Measurements from ENCODE around the gene ACSL5. TPM values are rescaled to one million over a fixed set of nuclear protein-coding genes. Genes with fewer than 3 reads are reported as not detected.

The ACSL5 gene
- total RNA-seq, 1 donor = 2.6 TPM

- TF ChIP-seq, protein P1, sequence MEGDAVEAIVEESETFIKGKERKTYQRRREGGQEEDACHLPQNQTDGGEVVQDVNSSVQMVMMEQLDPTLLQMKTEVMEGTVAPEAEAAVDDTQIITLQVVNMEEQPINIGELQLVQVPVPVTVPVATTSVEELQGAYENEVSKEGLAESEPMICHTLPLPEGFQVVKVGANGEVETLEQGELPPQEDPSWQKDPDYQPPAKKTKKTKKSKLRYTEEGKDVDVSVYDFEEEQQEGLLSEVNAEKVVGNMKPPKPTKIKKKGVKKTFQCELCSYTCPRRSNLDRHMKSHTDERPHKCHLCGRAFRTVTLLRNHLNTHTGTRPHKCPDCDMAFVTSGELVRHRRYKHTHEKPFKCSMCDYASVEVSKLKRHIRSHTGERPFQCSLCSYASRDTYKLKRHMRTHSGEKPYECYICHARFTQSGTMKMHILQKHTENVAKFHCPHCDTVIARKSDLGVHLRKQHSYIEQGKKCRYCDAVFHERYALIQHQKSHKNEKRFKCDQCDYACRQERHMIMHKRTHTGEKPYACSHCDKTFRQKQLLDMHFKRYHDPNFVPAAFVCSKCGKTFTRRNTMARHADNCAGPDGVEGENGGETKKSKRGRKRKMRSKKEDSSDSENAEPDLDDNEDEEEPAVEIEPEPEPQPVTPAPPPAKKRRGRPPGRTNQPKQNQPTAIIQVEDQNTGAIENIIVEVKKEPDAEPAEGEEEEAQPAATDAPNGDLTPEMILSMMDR (IDR thresholded peaks at IDR 0.05; ENCODE audit: insufficient read depth, low read length) = no peak
- no peak for DNase-seq (ENCODE audit: low read depth)
- no peak overlapping the region for H3K4me3 ChIP-seq (ENCODE audit: low read depth, low read length)
Observed at GRCh38 chr10:112429147-112429546, 55.2 kb downstream of the ACSL5 start.

- TF ChIP-seq, protein P1 (IDR thresholded peaks at IDR 0.05; ENCODE audit: insufficient read depth, low read length) = no peak
- H3K4me3 ChIP-seq (ENCODE audit: low read depth, low read length) = no peak overlapping the region
- DNase-seq (ENCODE audit: low read depth) = no peak
Observed at GRCh38 chr10:112429654-112430230, 55.8 kb downstream of the ACSL5 start.

- H3K4me3 ChIP-seq (ENCODE audit: low read depth, low read length) = no peak overlapping the region
- no peak for DNase-seq (ENCODE audit: low read depth)
- TF ChIP-seq, protein P1 (IDR thresholded peaks at IDR 0.05; ENCODE audit: insufficient read depth, low read length) = no peak
Observed at GRCh38 chr10:112433136-112433535, 59.2 kb downstream of the ACSL5 start.

GRCh38 chr10:112434988-112435619, 61.2 kb downstream of the ACSL5 start:
- peak; percentile 72 for DNase-seq (ENCODE audit: low read depth)
- TF ChIP-seq, protein P1 (IDR thresholded peaks at IDR 0.05; ENCODE audit: insufficient read depth, low read length) = peak; percentile 39
- H3K4me3 ChIP-seq (ENCODE audit: low read depth, low read length) = no peak overlapping the region

- TF ChIP-seq, protein P1 (IDR thresholded peaks at IDR 0.05; ENCODE audit: insufficient read depth, low read length) = no peak
- DNase-seq (ENCODE audit: low read depth) = no peak
- H3K4me3 ChIP-seq (ENCODE audit: low read depth, low read length) = no peak overlapping the region
Observed at GRCh38 chr10:112438356-112438755, 64.4 kb downstream of the ACSL5 start.

GRCh38 chr10:112441520-112441919, 67.6 kb downstream of the ACSL5 start:
- no peak overlapping the region for H3K4me3 ChIP-seq (ENCODE audit: low read depth, low read length)
- TF ChIP-seq, protein P1 (IDR thresholded peaks at IDR 0.05; ENCODE audit: insufficient read depth, low read length) = no peak
- no peak for DNase-seq (ENCODE audit: low read depth)

Data from fibroblast of the aortic adventitia (primary cell).